Measurements from ENCODE around the gene ZNF879.
A peak's percentile ranks its signal among the peaks of the same experiment; 100 is the strongest.

The ZNF879 gene

DNA sequence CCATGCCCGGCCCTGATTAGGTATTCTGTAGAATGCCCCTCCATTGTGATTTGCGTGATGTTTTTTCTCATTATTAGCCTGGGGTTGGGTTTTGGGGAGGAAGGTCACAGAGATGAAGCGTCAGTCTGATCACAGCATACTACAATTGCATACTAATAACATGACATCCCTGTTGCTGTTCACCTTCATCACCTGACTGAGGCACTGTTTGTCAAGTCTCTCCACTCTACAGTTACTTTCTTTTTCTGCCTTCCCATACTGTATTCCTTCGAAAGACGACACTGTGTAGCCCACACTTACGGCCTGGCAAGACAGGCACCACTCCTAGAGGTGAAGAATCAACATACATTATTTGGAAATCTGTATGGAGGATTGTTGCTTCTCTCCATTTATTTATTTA, 42.1 kb downstream of the ZNF879 start:
- H3K27ac ChIP-seq (ENCODE audit: low read length): no peak overlapping the region
- H3K36me3 ChIP-seq (ENCODE audit: control insufficient read depth in 2 of 2, insufficient read depth in 2 of 2, low read length in 2 of 2): peaks cover 32 to 36% of the 10 kb centered on the region in 2 donors
- no peaks in the 10 kb centered on the region for H3K27me3 ChIP-seq (ENCODE audit: control insufficient read depth in 1 of 2, insufficient read depth in 2 of 2, low read length in 2 of 2)
- H3K4me3 ChIP-seq (ENCODE audit: low read length in 2 of 2): no peak overlapping the region
- H3K9ac ChIP-seq (ENCODE audit: low read length in 2 of 2): no peak overlapping the region
- H3K4me1 ChIP-seq (ENCODE audit: control insufficient read depth, insufficient read depth, low read length): peaks cover 12% of the 10 kb centered on the region
- H3K9me3 ChIP-seq (ENCODE audit: control insufficient read depth in 2 of 2, low read length in 2 of 2): peaks cover 15 to 20% of the 10 kb centered on the region in 2 donors

DNA sequence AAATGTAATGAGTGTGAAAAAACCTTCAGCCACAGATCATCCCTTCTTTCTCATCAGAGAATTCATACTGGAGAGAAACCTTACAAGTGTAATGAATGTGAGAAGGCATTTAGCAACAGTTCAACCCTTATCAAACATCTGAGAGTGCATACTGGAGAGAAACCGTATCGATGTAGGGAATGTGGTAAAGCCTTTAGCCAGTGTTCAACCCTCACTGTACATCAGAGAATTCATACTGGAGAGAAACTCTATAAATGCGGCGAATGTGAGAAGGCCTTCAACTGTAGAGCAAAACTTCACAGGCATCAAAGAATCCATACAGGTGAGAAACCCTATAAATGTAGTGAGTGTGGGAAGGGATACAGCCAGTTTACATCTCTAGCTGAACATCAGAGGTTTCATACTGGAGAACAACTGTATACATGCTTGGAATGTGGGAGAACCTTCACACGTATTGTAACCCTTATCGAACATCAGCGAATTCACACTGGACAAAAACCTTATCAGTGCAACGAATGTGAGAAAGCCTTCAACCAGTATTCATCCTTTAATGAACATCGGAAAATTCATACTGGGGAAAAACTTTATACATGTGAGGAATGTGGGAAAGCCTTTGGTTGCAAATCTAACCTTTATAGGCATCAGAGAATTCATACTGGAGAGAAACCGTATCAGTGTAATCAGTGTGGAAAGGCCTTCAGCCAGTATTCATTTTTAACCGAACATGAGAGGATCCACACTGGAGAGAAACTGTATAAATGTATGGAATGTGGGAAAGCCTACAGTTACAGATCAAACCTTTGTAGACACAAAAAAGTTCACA, 55.8 kb downstream of the ZNF879 start:
- Histone ChIP-seq H3K4me1 (ENCODE audit: control insufficient read depth, insufficient read depth, low read length) (no peaks in the 10 kb centered on the region), H3K36me3 (ENCODE audit: control insufficient read depth in 2 of 2, insufficient read depth in 2 of 2, low read length in 2 of 2) (peaks cover 48 to 56% of the 10 kb centered on the region in 2 donors), H3K27me3 (ENCODE audit: control insufficient read depth in 1 of 2, insufficient read depth in 2 of 2, low read length in 2 of 2) (no peaks in the 10 kb centered on the region), H3K27ac (ENCODE audit: low read length) (no peak overlapping the region), H3K9ac (ENCODE audit: low read length in 2 of 2) (no peak overlapping the region), H3K9me3 (ENCODE audit: control insufficient read depth in 2 of 2, low read length in 2 of 2) (peaks cover 62 to 66% of the 10 kb centered on the region in 2 donors), H3K4me3 (ENCODE audit: low read length in 2 of 2) (peak overlapping the region in 1 of 2 donors; percentile 33)

DNA sequence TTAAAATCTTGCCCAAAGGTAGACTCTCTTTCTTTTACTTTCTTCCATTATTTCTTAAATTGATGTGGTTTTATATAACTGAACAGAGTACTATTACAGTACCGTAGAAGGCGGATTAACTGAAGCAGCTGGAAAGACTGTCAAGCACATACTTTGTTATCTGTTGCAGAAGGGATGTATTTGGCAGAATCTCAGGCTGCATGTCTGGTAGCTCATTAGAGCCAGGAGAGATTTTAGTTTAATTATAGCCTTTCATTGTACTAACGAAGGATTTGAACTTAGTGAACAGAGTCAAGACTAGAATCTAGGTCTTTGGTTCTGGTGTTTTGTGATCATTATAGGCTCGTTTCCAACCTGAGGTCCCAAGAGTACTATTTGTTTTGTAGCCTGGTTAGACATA, 57.1 kb downstream of the ZNF879 start:
- H3K36me3 ChIP-seq (ENCODE audit: control insufficient read depth in 2 of 2, insufficient read depth in 2 of 2, low read length in 2 of 2): peaks cover 46 to 50% of the 10 kb centered on the region in 2 donors
- no peak overlapping the region for H3K27ac ChIP-seq (ENCODE audit: low read length)
- H3K4me3 ChIP-seq (ENCODE audit: low read length in 2 of 2): no peak overlapping the region
- peaks cover 60 to 72% of the 10 kb centered on the region in 2 donors for H3K9me3 ChIP-seq (ENCODE audit: control insufficient read depth in 2 of 2, low read length in 2 of 2)
- H3K27me3 ChIP-seq (ENCODE audit: control insufficient read depth in 1 of 2, insufficient read depth in 2 of 2, low read length in 2 of 2): no peaks in the 10 kb centered on the region
- no peak overlapping the region for H3K9ac ChIP-seq (ENCODE audit: low read length in 2 of 2)
- no peaks in the 10 kb centered on the region for H3K4me1 ChIP-seq (ENCODE audit: control insufficient read depth, insufficient read depth, low read length)

Measured in stomach smooth muscle (tissue), 2 donors.